HG03460 (cell line): Measurements from ENCODE around the gene EEF2.

Experiments
- ATAC-seq: cut with Tn5 transposase; IDR thresholded peaks from one replicate; pipeline ENCODE4 v1.9.1; 2021; ENCODE audit not compliant: unreplicated experiment

EEF2 gene

GRCh38 chr19:3984908-3985642, at the start of gene EEF2:
Gene EEF2 (minus strand): TSS chr19:3985463. CDS start chr19:3985380, 83 bp downstream.
- ATAC-seq: no peak

- no peak for ATAC-seq
Observed at GRCh38 chr19:4034048-4035017, 49.1 kb upstream of the EEF2 start.

- ATAC-seq: no peak
Observed at GRCh38 chr19:4033028-4033956, 48.0 kb upstream of the EEF2 start.

DNA sequence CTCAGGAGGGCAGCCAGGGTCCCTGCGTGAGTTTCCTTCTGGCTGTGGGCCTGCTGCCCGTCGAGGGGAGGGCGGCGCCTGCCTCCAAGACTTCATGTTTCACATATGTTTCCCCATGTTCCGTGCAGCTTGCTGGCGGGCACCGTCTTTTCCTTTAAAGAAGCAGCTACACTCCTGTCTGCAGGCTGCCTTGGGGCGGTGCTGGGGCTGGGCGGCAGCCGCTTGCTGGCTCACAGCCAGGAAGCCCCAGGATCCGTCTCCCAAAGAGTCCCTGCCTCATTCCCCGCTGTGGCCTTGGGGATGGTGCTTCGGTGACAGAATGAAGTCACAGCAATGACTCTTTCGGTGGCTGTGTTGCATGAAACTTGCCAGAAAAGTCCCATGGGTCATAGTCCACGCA, 47.2 kb upstream of the EEF2 start:
- no peak for ATAC-seq

DNA sequence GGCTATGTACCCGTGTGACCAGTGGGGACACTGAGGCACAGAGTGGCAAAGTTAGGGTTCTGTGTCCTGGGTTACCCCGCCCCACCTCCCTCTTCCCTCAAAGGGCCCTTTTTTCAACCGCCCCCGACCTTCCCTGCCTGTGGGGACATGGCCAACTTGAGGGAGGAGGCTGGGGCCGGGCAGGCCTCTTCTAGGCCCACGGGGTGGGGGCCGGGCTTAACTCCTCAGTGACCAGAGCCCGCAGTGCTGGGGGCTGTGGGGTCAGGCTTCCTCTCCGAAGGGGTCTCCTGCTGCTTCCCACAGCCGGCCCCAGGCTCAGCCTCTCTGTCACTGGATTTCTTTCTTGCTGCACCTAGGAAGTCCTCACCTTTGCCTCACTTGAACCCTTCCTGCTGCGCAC, 46.2 kb upstream of the EEF2 start:
- no peak for ATAC-seq

DNA sequence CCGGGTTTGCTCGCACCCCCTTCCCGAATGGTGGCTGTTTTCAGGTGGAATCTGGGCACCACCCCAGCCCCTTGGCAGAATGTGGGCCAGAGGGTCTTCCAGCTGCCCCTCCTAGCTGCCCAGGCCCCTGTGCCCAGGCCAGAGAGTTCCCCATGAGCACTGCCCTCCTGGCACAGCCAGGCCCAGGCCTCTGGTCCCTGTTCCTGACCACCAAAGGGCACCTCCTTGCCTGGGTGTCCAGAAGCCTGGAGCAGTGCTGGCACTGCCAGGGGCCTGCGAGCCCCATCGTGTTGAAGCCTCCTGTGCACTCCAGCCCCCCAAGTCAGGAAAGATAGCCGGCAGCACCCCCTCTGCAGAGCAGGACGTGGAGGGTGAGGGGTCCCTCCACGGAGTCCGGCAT, 45.7 kb upstream of the EEF2 start:
- no peak for ATAC-seq

DNA sequence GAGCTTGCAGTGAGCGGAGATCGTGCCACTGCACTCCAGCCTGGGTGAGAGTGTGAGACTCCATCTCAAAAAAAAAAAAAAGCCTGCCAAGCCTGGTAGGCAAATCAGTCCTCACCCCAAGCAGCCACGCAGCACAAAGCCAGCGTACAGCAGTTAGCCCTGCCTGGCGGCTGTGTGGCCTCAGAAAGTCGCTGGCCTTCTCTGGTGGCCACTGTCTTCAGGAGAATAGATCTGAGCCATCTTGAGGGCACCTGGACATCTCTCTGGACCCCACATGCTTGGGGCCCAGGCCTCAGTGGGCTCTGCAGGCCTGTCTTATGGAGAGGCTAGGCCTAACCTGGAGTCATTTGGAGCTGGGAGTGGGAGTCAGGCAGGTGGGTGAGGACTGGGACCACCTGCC, 45.3 kb upstream of the EEF2 start:
- ATAC-seq: no peak

- ATAC-seq: no peak
Observed at GRCh38 chr19:4029247-4029614, 44.0 kb upstream of the EEF2 start.

GRCh38 chr19:4028334-4029246, 43.3 kb upstream of the EEF2 start:
- ATAC-seq: no peak

DNA sequence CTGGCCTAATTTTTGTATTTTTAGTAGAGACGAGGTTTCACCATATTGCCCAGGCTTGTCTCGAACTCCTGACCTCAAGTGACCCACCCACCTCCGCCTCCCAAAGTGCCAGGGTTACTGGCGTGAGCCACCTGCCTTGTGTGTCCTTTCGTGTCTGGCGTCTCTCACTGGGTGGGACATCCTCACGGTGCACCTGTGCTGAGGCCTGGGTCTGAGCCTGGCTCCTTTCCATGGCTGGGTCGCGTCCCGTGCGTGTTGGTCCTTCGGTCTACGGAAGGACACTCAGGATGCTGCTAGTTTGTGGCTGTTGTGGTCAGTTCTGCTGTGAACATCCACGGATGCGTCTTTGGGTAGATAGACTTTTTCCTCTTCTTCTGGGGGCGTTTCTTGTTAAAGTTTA, 41.9 kb upstream of the EEF2 start:
- ATAC-seq: no peak

GRCh38 chr19:4025317-4025716, 40.1 kb upstream of the EEF2 start:
- no peak for ATAC-seq

- no peak for ATAC-seq
Observed at GRCh38 chr19:4023600-4024398, 38.5 kb upstream of the EEF2 start.

GRCh38 chr19:4019578-4019977, 34.3 kb upstream of the EEF2 start:
- no peak for ATAC-seq

GRCh38 chr19:4018775-4019504, 33.7 kb upstream of the EEF2 start:
- no peak for ATAC-seq

- ATAC-seq: no peak
Observed at GRCh38 chr19:4018140-4018613, 32.9 kb upstream of the EEF2 start.

DNA sequence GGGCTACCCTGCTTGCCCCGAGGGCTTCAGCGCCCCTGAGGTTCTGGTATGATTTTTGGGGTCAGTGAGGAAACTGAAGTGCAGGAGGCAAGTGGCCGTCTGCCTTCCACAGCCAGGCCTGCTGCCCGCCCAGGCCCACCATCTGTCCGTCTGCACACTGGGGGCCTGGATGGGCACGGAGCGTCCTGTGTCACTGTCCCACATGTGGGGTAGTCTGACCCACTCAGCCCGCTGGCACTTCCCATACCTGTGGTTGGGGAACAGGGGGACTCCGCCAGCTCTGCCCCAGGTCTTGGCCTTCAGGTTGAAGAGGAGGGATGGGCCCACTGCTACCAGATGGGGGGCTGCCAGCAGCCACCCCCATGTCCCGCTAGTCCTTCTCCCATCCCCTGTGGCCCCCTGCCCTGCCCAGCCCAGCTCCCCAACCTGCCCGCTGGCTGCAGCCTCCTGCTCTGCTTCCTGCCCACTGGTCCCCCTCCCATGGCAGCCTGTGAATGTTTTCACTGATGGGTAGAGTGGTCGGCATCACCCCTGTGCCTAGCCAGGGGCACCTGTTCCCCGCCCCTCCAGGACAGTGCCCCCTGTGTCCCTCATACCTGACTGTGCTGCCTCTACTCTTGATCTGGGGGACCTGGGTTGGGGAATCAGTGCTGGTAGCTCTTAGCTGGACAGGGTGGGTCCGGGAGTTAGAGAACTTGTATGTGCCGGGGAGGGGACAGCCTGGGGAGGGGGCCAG, 31.8 kb upstream of the EEF2 start:
- no peak for ATAC-seq

DNA sequence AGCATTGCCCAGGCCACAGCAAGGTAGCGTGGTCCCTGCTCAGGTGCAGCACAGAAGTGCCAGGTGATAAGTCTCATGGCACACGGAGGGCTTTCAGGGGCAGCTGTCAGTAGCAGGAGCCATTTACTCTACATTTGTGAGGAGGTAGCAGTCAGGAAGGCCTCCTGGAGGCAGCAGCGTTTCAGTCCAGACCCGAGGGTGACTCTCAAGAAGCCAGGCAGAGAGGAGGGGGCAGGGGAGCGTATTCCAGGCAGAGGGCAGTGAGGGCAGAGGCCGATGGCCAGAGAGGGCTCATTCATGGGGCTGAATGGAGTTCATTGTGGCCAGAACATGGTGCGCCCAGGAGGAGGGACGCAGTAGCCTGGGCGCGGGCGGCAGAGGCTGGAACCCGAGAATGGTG, 31.2 kb upstream of the EEF2 start:
- no peak for ATAC-seq
